GM15510 (cell line): ENCODE results near the gene QPCTL.
A peak's percentile ranks its signal among the peaks of the same experiment; 100 is the strongest.

Experiments
- POLR2A ChIP-seq: IDR thresholded peaks from 3 replicates; pipeline ENCODE4 v1.6.1; 2011; ENCODE audit warnings: borderline replicate concordance; ENCODE audit not compliant: insufficient read length; ENCODE audit errors: extremely low read depth

Gene QPCTL

GRCh38 chr19:45692187-45693105 is at the start of gene QPCTL:
QPCTL (plus strand) TSS chr19:45692666; CDS start chr19:45692704, 38 bp downstream.
- peak; percentile 94 for TF ChIP-seq POLR2A

GRCh38 chr19:45643024-45643926 is 49.2 kb upstream of the QPCTL start:
- TF ChIP-seq POLR2A, result no peak

DNA sequence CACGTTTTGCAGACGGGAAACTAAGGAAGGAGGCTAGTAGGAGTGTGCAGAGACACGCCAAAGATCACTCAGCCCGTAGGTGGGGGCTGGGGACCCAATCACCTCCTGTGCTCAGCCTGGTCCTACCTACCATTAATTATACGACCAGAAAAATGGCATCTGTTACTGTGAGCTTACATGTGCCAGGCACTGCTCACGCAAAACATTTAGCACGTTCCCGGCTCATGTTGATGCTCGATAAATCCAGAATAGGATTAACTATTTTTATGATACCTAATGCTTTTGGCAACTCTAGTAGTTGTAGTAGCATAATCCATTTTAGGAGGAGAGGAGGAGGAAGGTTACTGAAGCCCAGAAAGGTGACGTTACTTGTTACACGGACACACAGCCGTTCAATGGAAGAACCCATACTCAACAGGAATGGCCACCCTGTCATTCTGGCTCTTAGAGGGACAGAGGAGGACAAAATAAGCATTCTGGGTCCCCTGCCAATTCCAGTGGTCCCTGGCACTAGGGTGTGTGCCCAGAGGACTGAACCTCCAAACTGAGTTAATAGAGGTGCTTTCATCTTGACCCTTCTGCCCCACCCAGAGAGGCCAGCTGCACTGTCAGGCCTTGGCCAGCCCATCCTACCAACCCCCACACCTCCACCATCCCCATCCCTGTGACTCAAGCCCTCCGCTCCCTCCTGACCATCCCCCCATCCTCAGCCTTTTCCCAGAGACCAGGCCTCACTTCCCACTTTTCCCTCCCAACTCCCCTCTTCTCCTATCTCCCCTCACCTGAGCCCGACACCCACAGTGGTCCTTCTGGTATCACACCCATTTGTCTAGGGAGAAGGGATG is 48.3 kb upstream of the QPCTL start:
- no peak for TF ChIP-seq POLR2A

DNA sequence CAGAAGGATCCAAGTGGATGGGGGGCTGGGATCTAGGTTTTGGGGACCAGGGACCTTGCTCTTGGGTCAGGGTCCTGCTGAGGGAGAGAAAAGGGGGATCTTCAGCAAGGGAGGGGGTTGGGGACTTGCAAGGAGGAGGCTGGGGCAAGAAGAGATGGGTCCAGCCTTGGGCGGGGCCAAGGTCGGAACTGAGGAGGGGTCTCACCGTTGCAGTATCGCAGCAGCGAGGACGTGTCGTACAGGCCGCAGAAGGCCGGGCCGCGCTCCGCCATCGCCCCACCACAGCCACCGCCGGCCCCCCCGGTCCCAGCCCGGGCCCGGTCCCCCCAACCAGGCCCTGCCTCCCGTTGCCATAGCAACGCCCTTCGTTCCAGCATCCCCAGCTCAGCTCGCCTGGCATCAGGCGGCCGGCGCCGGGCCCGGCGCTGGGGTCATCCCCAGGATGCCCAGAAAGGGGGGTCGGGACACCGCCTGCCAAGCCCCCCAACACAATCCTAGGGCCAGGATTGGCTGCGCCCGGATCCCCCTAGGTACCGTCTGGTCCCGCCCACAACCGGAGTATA is 47.3 kb upstream of the QPCTL start:
- no peak for TF ChIP-seq POLR2A

DNA sequence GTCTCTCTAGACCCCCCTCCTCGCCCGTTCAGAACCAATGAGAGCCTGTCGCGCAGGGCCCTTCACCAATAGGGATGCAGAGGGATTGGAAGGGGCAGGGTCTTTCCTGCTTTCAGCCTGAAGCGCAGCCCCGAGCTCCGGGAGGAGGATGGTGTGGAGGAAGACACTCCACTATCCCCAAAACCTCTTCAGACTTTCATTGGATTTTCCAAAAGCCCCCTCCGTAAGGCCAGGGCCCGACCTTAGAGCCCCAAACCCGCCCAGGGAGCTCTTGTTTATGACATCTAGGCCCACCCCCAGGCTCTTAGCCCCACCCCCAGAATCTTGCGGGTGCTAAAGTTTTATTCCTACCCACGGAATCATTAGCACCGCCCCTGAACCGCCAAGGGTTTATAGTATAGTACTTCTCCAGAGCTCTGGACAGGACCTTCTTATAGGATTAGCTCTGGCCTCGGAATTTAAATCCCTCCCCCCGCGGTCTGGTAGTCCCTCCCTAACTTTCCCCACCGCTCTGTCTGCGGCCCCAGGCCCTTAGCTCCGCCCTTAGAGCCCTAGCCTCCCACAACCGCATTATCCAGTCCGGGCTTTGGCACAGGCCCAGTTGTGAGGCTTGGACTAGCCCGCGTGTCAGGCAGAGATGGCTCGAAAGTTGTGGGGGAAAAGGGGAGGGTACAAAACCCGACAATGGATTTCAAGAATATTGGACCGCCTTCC is 46.7 kb upstream of the QPCTL start:
- TF ChIP-seq POLR2A, result peak; percentile 10

DNA sequence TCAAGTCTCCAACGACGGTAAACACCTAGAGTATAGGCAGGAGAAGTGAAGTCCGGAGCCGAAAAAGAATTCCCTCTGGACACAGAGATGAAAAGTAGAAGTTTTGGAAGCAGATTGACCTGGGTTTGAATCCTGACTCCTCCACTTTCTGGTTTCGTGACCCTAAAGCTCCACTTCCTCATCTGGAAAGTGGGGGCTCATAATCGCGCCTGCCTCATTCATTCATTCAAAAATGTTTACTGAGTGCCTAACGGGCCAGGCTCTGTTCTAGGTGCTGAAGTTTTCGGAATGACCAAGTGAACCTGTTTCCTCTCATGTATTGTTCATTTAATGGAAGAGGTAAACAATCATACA is 46.1 kb upstream of the QPCTL start:
- TF ChIP-seq POLR2A, result no peak

DNA sequence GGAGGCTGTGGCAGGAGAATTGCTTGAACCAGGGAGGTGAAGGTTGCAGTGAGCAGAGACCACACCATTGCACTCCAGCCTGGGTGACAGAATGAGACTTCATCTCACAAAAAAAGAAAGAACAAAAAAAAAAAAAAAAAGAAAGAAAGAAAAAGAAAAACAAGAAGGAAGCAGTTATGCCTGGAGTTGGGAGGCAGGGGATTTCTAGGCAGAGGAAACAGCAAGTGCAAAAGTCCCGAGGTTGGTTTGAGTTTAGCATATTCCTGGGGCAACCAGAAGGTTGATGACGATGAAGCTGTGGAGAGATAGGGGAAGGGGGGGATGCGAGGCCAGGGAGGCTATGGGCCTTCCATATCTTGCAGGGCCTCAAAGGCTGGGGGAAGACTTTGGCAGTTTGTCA is 41.7 kb upstream of the QPCTL start:
- TF ChIP-seq POLR2A, result no peak

DNA sequence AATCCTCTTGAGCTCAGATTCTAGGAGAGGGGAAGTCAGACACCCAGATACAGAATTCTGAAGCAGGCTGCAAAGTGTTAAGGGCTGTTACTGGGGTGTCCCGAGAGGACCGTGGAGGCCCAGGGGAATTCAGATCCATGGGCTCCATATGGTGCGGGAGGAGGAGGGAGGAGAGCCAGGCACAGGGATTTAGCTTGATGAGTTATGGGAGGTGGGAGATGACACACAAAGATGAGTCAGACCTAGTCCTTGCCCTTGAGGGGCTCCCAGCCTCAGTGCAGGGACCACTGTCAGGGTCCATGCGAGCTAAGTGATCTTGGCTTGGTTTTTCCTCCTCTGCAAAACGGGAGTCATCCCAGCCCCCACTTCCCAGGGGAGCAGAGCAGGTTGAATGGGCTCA is 38.8 kb upstream of the QPCTL start:
- no peak for TF ChIP-seq POLR2A

DNA sequence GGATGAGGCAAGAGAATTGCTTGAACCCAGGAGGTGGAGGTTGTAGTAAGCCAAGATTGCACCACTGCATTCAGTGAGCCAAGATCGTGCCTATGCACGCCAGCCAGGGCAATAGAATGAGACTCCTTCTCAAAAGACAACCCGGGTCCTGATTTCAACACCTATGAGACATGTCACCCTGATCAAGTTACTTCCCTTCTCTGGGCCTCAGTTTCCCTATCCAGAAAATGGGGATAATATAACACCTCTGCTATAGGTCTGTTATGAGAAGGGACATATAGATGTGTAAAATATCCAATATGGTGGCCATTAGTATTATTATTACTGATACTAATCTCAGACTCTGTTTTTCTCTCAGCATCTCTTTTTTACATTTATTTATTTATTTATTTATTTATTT is 37.4 kb upstream of the QPCTL start:
- TF ChIP-seq POLR2A, result no peak

GRCh38 chr19:45657520-45658167 is 34.8 kb upstream of the QPCTL start:
- TF ChIP-seq POLR2A, result no peak

GRCh38 chr19:45659096-45659729 is 33.3 kb upstream of the QPCTL start:
- TF ChIP-seq POLR2A, result no peak

DNA sequence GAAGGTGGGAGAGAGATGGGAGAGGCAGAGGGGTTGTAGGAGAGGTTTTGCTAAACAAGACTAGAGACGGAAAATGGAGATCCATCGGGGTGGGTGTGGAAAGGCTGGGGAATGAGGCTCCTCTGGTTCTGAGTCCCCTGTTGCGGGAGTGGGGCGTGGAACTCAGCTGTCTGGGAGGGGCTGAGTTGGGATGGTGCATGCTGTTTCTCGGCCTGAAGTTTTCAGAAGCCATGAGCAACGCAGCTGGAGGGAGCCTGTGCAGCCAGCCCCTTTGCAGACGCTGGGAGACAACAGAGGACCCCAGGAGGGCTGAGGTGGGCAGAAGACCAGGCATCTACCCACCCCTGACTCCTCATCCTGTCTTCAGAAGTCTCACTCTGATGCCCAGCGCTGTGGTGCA is 31.8 kb upstream of the QPCTL start:
- no peak for TF ChIP-seq POLR2A

GRCh38 chr19:45663800-45664199 is 28.7 kb upstream of the QPCTL start:
- no peak for TF ChIP-seq POLR2A
